Breast epithelium (tissue), 3 donors: ENCODE results near the gene ANKRD44.

Experiments
- CTCF ChIP-seq, 3 donors: fragments of 450-650 bp; IDR thresholded peaks; one replicate each; pipeline ENCODE4 v1.5.1; 2016 to 2017; ENCODE audit warnings: antibody characterized with exemption in 3 of 3, mild to moderate bottlenecking in 3 of 3, moderate library complexity in 3 of 3
- POLR2A ChIP-seq: fragments of 450-650 bp; IDR thresholded peaks from one replicate; pipeline ENCODE4 v1.6.1; 2016; ENCODE audit warnings: antibody characterized with exemption, mild to moderate bottlenecking, moderate library complexity

DNA sequence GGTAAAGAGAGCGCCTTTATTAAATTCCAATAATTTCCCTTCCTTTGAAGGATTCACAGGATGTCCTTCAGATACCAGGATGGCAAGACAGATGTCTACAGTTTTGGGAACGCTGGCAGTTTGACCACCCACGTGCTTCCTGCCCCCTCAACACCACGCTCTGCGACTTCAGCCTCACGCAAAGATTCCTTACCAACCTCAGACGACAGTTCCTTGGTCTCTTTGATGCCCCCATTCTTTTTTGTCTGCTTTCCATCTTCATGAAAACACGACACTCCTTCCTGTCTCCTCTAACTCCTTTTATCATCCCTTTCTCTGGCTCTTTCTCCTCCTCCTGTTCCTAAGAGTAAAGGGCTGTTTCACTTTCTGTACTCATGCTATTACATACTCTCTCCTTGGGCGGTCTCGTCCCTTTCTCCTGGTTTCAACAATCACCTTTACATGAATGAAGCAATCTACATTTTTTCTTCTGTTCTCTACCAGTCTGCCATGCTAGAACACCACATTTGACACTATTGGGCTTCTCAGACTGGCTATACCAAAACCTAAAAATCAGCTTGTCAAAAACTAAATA, 194.2 kb downstream of the ANKRD44 start:
- TF ChIP-seq CTCF (IDR thresholded peaks at IDR 0.05) (no peak), POLR2A (no peak)
